OCI-LY3 (cell line): ENCODE measurements around the gene DCAF12.

Experiments
- EZH2phosphoT487 ChIP-seq: fragments of 200-600 bp; shearing (Covaris generic); IDR thresholded peaks from 2 replicates; pipeline ENCODE4 v1.6.1; 2018; ENCODE audit warnings: antibody characterized with exemption, mixed run types, low read depth
- TF ChIP-seq, protein P1 (sequence below): fragments of 200-600, 300-600 bp; sonication (generic); IDR thresholded peaks from 2 replicates; pipeline ENCODE4 v1.5.1; 2014; ENCODE audit warnings: antibody characterized with exemption, low read length, low read depth

DNA sequence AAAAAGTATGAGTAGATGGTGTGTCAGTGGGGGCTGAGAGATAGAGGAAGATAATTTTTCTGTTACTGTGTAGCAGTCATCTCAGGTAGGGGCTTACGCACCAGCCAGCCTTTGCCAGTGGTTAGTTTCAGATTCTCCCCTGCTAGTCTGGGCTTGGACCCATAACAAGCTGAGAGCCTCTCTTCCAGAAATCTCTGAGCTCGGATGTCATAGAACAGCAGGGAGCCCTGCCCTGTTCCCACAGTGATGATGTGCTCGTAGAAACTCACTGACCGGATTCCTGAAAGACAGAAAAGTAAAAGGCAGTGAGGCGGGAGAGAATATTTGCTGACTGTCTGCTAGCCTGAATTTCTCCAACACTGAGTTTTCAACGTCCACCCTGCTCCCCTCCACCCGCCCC is 37.2 kb downstream of the DCAF12 start:
- TF ChIP-seq, protein P1, sequence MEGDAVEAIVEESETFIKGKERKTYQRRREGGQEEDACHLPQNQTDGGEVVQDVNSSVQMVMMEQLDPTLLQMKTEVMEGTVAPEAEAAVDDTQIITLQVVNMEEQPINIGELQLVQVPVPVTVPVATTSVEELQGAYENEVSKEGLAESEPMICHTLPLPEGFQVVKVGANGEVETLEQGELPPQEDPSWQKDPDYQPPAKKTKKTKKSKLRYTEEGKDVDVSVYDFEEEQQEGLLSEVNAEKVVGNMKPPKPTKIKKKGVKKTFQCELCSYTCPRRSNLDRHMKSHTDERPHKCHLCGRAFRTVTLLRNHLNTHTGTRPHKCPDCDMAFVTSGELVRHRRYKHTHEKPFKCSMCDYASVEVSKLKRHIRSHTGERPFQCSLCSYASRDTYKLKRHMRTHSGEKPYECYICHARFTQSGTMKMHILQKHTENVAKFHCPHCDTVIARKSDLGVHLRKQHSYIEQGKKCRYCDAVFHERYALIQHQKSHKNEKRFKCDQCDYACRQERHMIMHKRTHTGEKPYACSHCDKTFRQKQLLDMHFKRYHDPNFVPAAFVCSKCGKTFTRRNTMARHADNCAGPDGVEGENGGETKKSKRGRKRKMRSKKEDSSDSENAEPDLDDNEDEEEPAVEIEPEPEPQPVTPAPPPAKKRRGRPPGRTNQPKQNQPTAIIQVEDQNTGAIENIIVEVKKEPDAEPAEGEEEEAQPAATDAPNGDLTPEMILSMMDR, result no peak
- TF ChIP-seq EZH2phosphoT487, result no peak
